ENCODE results near the gene REX1BD.
A peak's percentile ranks its signal among the peaks of the same experiment; 100 is the strongest.
"Not testable (repeated sequence)": the region's sequence is repeated elsewhere in the genome, so short reads cannot be mapped to it uniquely, and the experiment has no call there.

The REX1BD gene

GRCh38 chr19:18577365-18577914, 11.2 kb upstream of the REX1BD start:
- no peak for DNase-seq (ENCODE audit: low spot score)

- DNase-seq (ENCODE audit: low spot score) = no peak
Observed at GRCh38 chr19:18580311-18580710, 8.3 kb upstream of the REX1BD start.

GRCh38 chr19:18586306-18586705, 2.3 kb upstream of the REX1BD start:
- DNase-seq (ENCODE audit: low spot score) = no peak

GRCh38 chr19:18587561-18587960, 1.0 kb upstream of the REX1BD start:
- DNase-seq (ENCODE audit: low spot score) = no peak

- DNase-seq (ENCODE audit: low spot score) = no peak
Observed at GRCh38 chr19:18587962-18588610, 512 bp upstream of the REX1BD start.

- peak; percentile 78 for DNase-seq (ENCODE audit: low spot score)
Observed at GRCh38 chr19:18589380-18590272, 1.0 kb downstream of the REX1BD start.

GRCh38 chr19:18590273-18591272, 2.0 kb downstream of the REX1BD start:
- DNase-seq (ENCODE audit: low spot score) = no peak

- DNase-seq (ENCODE audit: low spot score) = peak; percentile 62
Observed at GRCh38 chr19:18591735-18592385, 3.3 kb downstream of the REX1BD start.

- not testable (repeated sequence) for DNase-seq (ENCODE audit: low spot score)
Observed at GRCh38 chr19:18592732-18593131, 4.1 kb downstream of the REX1BD start.

- no peak for DNase-seq (ENCODE audit: low spot score)
Observed at GRCh38 chr19:18593367-18594095, 4.9 kb downstream of the REX1BD start.

GRCh38 chr19:18594096-18594823, 5.7 kb downstream of the REX1BD start:
- peak; percentile 96 for DNase-seq (ENCODE audit: low spot score)

GRCh38 chr19:18594824-18595373, 6.3 kb downstream of the REX1BD start:
- no peak for DNase-seq (ENCODE audit: low spot score)

- no peak for DNase-seq (ENCODE audit: low spot score)
Observed at GRCh38 chr19:18595475-18595874, 6.9 kb downstream of the REX1BD start.

GRCh38 chr19:18596752-18597157, 8.2 kb downstream of the REX1BD start:
- DNase-seq (ENCODE audit: low spot score) = peak; percentile 62

GRCh38 chr19:18597809-18598660, 9.4 kb downstream of the REX1BD start:
- no peak for DNase-seq (ENCODE audit: low spot score)

- no peak for DNase-seq (ENCODE audit: low spot score)
Observed at GRCh38 chr19:18599485-18599884, 10.9 kb downstream of the REX1BD start.

- DNase-seq (ENCODE audit: low spot score) = not testable (repeated sequence)
Observed at GRCh38 chr19:18600692-18601397, 12.2 kb downstream of the REX1BD start.

GRCh38 chr19:18601875-18602274, 13.3 kb downstream of the REX1BD start:
- no peak for DNase-seq (ENCODE audit: low spot score)
